NCI-H1105 (cell line): ENCODE measurements around the gene OR8D2.
A peak's percentile ranks its signal among the peaks of the same experiment; 100 is the strongest.

ENCODE experiments used
- DNase-seq: peaks from one replicate; lab custom pipeline; 2025; lab: John Stamatoyannopoulos, UW

Gene OR8D2

GRCh38 chr11:124320097-124320496 lies at the start of gene OR8D2:
OR8D2 (minus strand) TSS chr11:124320197; CDS start chr11:124320197, 0 bp downstream.
- DNase-seq: no peak

- DNase-seq: no peak
Observed at GRCh38 chr11:124359566-124359965, 39.6 kb upstream of the OR8D2 start.

GRCh38 chr11:124346311-124346955 lies 26.4 kb upstream of the OR8D2 start:
- no peak for DNase-seq

DNA sequence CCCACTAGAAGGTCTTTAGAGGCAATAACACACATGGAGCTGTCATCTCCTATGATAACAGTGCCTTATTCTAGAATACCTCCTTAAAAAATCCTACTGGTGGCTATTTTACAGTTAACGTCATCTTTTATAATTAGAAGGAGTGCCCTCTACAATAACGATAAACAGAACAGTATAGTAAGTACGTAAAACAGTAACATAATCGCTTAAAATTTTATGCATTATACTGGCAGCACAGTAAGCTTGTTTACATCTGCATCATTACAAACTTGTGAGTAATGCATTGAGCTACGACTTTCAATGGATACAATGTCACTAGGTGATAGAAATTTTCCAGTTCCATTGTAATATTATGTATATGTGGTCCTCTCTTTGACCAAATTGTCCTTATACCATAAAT lies 24.3 kb upstream of the OR8D2 start:
- no peak for DNase-seq

- DNase-seq: no peak
Observed at GRCh38 chr11:124340142-124340447, 20.1 kb upstream of the OR8D2 start.

DNA sequence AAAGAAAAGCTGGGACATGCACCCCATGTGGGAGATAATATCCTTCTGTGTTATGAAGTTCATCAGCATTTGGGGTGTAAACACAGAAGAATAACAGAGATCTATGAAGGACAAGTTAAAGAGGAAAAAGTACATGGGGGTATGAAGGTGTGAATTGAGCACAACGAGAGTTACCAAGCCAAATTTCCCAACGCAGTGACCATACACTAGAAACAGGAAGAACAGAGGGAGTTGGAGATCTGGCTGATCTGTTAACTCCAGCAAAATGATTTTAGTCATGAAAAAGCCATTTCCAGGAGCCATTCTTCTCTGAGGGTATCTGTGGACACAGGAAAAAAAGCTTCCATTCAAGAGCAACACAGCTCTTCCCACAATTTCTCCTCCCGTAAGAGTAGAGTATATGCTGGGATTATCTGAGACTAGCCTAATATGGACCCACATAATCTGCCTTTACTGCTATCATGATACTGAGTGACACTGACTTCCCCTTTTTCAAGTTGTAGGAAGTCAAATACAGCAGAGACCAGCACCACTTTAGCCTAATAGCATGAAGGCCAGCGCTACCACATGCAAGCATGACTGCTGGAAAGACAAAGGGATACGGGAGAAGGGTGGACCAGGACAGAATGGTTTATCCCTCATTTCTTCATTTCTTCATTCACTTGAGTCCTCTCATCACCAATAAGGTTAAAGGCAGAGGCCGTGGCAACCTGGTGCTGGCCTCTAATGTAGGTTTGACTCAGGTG lies 19.6 kb upstream of the OR8D2 start:
- DNase-seq: no peak

GRCh38 chr11:124331873-124332272 lies 11.9 kb upstream of the OR8D2 start:
- DNase-seq: no peak

DNA sequence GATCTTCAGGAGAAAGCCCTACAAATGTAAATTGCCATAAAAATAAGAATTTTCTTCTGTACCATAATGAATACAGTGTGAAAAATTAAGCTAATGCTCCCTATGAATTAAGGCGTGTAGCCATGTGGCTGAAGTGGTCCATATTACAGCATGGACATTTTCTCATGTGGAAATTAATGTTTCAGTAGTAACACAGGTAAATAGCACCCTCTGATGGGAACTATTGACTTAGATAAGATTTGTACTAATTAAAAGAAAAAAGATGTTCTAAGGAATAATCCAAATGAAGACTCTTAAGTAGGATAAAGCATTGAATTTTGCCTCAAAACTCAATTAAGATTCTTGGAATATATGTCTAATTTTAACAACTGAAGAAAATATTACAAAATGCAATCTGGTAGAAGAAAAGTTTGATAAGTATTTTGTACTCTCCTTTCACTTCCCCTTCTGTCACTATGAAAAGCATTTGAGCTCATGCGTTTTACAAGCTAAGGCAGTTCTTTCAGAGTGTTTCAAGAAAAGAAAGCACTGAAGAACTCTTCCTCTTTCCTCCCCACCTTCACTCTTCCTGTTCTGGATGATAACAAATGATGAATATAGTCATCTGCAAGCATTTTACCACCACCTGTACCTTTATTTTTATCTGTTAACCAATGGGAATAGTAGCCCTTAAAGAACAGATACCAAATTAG lies 9.9 kb upstream of the OR8D2 start:
- DNase-seq: peak; percentile 25

- no peak for DNase-seq
Observed at GRCh38 chr11:124327775-124328174, 7.8 kb upstream of the OR8D2 start.

DNA sequence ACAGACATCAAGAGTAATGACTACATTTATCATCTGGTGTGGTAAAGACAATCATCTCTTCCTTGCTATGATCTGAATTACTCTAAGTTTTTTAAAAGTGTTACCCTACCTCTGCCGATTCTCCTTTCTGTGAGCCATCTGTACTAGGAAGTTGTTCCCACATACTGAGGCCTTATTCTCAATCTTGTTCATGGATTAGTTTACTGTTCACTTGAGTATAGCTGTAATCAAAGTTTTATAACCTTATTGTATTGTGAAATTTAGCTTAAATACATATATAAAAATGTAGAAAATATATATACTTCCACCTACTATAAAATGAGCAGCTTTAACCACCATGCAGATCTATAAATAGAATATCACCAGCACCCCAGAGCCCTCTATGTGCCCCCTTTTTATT lies 2.4 kb upstream of the OR8D2 start:
- no peak for DNase-seq

GRCh38 chr11:124315052-124315451 lies 4.9 kb downstream of the OR8D2 start:
- no peak for DNase-seq

GRCh38 chr11:124313849-124314248 lies 6.1 kb downstream of the OR8D2 start, which contains the start of gene OR8D1:
OR8D1 (minus strand) TSS chr11:124313949; CDS start chr11:124310766, 3,183 bp downstream.
- DNase-seq: no peak

GRCh38 chr11:124313131-124313530 lies 6.9 kb downstream of the OR8D2 start:
- DNase-seq: no peak

DNA sequence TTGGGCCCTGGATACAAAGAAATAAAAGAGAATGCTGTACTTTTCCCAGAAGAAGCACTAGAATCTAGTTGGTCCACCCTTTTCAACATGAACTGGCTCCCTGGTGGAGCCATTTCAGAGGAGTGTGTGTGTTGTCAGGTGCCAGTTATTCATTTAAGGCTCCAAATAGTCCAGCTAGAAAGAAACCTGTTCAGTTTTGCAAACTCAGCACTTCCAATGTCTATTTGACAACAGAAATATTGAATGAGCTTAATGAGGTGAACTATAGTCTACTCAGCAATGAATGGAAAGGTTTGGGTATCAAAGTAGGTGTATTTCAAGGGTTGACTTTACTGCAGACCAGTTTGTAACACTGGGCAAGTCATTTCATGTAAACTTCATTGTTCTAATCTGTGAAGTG lies 8.3 kb downstream of the OR8D2 start:
- no peak for DNase-seq

DNA sequence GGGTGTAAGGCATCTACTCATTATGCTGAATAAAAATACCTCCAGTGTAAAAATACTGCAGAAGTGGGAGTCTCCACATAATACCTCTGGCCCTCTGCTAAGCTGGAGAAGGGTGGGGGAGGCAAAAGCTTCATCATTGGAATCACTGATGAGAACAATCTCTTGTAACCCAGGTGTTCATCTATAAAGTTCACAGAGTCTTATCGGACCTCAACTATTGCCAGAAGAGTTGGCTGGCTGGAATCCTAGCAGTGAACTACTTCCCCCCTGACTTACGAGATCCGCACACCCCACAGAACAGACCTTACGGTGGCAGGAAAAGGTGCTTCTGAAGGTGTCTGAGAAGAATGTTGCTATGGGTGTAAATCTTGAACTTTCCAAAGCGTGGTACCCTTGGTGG lies 8.7 kb downstream of the OR8D2 start:
- no peak for DNase-seq

DNA sequence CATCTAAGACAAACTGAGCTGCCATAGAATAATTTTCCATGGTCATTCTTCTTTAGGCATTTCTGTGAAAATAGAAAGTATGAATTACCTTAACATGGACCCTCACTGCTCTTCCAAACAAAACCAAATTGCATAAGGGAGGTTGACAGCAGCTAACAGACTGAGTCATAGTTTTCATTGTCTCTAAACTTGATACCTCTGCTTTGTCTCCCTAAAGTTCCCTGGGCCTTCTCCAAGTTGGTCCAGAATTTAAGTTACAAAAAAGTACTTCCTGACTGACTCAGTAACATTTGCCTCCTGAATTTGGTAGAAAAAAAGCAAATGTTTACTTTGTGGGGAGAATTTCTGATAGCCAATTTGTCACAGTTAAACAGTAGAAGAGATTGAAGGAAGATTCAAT lies 9.3 kb downstream of the OR8D2 start:
- no peak for DNase-seq

GRCh38 chr11:124307093-124307492 lies 12.9 kb downstream of the OR8D2 start:
- no peak for DNase-seq

GRCh38 chr11:124302347-124303125 lies 17.5 kb downstream of the OR8D2 start:
- DNase-seq: no peak

GRCh38 chr11:124301548-124301947 lies 18.4 kb downstream of the OR8D2 start:
- no peak for DNase-seq

DNA sequence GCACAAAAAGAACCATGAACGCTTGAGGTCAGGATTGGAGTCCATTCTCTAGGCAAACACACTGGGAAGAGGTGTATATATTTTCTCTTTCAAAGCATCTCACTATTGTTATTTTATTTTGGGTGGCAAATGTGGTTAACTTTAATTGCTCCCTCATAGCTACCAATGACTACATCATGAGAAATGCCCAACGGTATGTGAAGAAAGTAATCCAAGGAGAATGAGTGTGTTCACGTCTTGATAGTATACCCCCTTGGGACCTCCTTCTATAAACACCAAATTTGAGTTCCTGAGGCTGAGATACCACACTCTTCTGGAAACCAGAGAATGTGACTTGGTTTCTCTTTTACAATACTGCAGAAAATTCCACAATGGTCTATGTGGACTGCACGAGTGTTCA lies 22.1 kb downstream of the OR8D2 start:
- DNase-seq: no peak

- no peak for DNase-seq
Observed at GRCh38 chr11:124296016-124296415, 24.0 kb downstream of the OR8D2 start.

DNA sequence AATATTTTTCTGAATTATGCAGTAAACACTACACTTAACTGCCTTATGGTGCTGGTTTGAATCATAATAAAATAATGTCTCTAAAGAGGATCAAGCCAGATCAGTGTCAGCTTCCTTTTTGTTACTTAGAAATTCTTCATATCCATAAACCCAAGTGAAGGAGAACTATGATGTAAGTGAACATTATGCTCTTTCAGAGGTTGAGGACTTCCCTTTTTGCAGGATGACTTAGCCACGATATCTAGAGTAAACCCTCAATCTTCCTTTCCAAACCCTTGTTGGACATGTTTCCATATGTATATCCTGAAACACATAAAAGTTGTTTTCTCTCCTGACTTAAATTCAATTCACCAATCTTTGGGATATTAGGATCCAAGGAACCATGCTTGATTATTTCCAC lies 25.3 kb downstream of the OR8D2 start:
- no peak for DNase-seq
